B cell (primary cell): Measurements from ENCODE around the gene RAP1GDS1.

Experiments
- CTCF ChIP-seq: fragments of 200-600 bp; IDR thresholded peaks from one replicate; pipeline ENCODE4 v1.8.0; 2022; ENCODE audit warnings: antibody characterized with exemption, mild to moderate bottlenecking
- EZH2 ChIP-seq: IDR thresholded peaks from 2 replicates; pipeline ENCODE4 v1.6.1; 2012; ENCODE audit warnings: borderline replicate concordance, low read depth, mild to moderate bottlenecking, moderate library complexity, low read length; ENCODE audit not compliant: insufficient read depth, poor library complexity, severe bottlenecking

DNA sequence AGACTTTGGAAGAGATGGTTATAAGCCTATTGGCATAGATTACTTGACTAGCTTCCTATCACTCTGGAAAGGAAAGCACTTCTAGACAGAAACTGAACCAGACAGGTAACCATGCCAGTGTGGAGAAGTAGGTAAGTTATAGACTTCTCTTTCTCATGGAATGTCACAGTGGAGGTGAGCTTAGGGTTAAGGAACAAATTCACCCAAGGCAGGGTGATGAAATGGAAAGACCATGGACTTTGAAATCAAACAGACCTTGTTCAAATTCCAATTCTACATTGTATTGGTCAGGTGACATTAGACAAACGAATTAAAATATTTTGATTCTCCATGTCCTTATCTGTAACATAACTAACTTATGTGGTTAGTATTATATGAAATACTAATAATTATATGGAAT, 7.7 kb upstream of the RAP1GDS1 start:
- TF ChIP-seq CTCF, result no peak
- TF ChIP-seq EZH2, result no peak
